HL-60 (cell line): ENCODE results near the gene ACVR1C.

Source experiments
- DNase-seq, 2 experiments: peaks; one replicate each; pipeline ENCODE4 v3.0.0-alpha.2; 2010 to 2020; ENCODE audit warnings: low read depth in 1 of 2, low spot score in 1 of 2
- H3K27ac ChIP-seq: fragments of 250-450 bp; sonication (Bioruptor Pico); replicated peaks from 2 replicates; pipeline ENCODE4 v1.5.1; 2020; ENCODE audit warnings: mild to moderate bottlenecking, moderate library complexity
- H3K27me3 ChIP-seq: fragments of 250-450 bp; sonication (Bioruptor Pico); 2 replicates; pipeline ENCODE4 v1.5.1; 2021; ENCODE audit warnings: mild to moderate bottlenecking, moderate library complexity; ENCODE audit not compliant: insufficient read depth, poor library complexity, severe bottlenecking
- H3K4me3 ChIP-seq: replicated peaks from 2 replicates; pipeline ENCODE4 v1.5.1; 2011; ENCODE audit warnings: mild to moderate bottlenecking, control low read depth, low read length; ENCODE audit not compliant: insufficient read depth
- CTCF ChIP-seq: IDR thresholded peaks from one replicate; pipeline ENCODE4 v1.5.1; 2011; ENCODE audit warnings: low read length, control low read depth, inconsistent platforms; ENCODE audit not compliant: insufficient read depth
- GABPA ChIP-seq: IDR thresholded peaks from 2 replicates; pipeline ENCODE4 v1.6.1; 2012; ENCODE audit warnings: low read depth
- POLR2AphosphoS5 ChIP-seq: IDR thresholded peaks from 2 replicates; pipeline ENCODE4 v1.6.1; 2012; ENCODE audit warnings: low read depth
- REST ChIP-seq: IDR thresholded peaks from 2 replicates; pipeline ENCODE4 v1.6.1; 2012; ENCODE audit warnings: low read depth; ENCODE audit not compliant: insufficient replicate concordance
- SPI1 ChIP-seq: IDR thresholded peaks from 2 replicates; pipeline ENCODE4 v1.6.1; 2012; ENCODE audit warnings: low read depth, mild to moderate bottlenecking, borderline replicate concordance

Gene ACVR1C

GRCh38 chr2:157625296-157625695, 3.4 kb downstream of the ACVR1C start:
- no peak overlapping the region for H3K27ac ChIP-seq
- DNase-seq, result no peak
- no peak overlapping the region for H3K4me3 ChIP-seq
- H3K27me3 ChIP-seq, result peaks cover 34% of the 10 kb centered on the region
- TF ChIP-seq SPI1, result no peak
- TF ChIP-seq REST, result no peak
- no peak for TF ChIP-seq CTCF
- TF ChIP-seq GABPA, result no peak
- no peak for TF ChIP-seq POLR2AphosphoS5

GRCh38 chr2:157620956-157621355, 7.7 kb downstream of the ACVR1C start:
- Histone ChIP-seq H3K27ac (no peak overlapping the region), H3K27me3 (peaks cover 6% of the 10 kb centered on the region), H3K4me3 (no peak overlapping the region)
- TF ChIP-seq SPI1 (no peak), REST (no peak), GABPA (no peak), POLR2AphosphoS5 (no peak), CTCF (no peak)
- DNase-seq, result no peak

- TF ChIP-seq CTCF (no peak), GABPA (no peak), POLR2AphosphoS5 (no peak), SPI1 (no peak), REST (no peak)
Observed at GRCh38 chr2:157611726-157612125, 16.9 kb downstream of the ACVR1C start.

More at GRCh38 chr2:157611726-157612125, 16.9 kb downstream of the ACVR1C start:
- Histone ChIP-seq H3K4me3 (no peak overlapping the region), H3K27ac (no peak overlapping the region), H3K27me3 (no peaks in the 10 kb centered on the region)
- DNase-seq, result no peak
